Neuronal stem cell (in vitro differentiated cells): ENCODE results near the gene LHX2.

Experiments
- DNase-seq: peaks from one replicate; pipeline ENCODE4 v3.0.0-alpha.2; 2013; ENCODE audit warnings: low spot score
- H2AFZ ChIP-seq: one replicate; pipeline ENCODE4 v1.6.1; 2013; ENCODE audit warnings: mild to moderate bottlenecking, low read length, inconsistent platforms
- H2AK5ac ChIP-seq: 2 replicates; pipeline ENCODE4 v1.6.1; 2013; ENCODE audit warnings: low read depth, mild to moderate bottlenecking, inconsistent platforms, low read length, moderate library complexity, mixed read lengths
- H2BK120ac ChIP-seq: 2 replicates; pipeline ENCODE4 v1.6.1; 2013; ENCODE audit warnings: low read depth, mild to moderate bottlenecking, inconsistent platforms, low read length, moderate library complexity, mixed read lengths
- H2BK12ac ChIP-seq: one replicate; pipeline ENCODE4 v1.6.1; 2013; ENCODE audit warnings: low read length, inconsistent platforms
- H2BK15ac ChIP-seq: 2 replicates; pipeline ENCODE4 v1.6.1; 2013; ENCODE audit warnings: mild to moderate bottlenecking, low read length, inconsistent platforms, mixed read lengths
- H2BK5ac ChIP-seq: one replicate; pipeline ENCODE4 v1.6.1; 2013; ENCODE audit warnings: inconsistent platforms, mild to moderate bottlenecking, low read length, moderate library complexity
- H3K14ac ChIP-seq: one replicate; pipeline ENCODE4 v1.6.1; 2013; ENCODE audit warnings: low read length, inconsistent platforms
- H3K18ac ChIP-seq: 2 replicates; pipeline ENCODE4 v1.6.1; 2013; ENCODE audit warnings: low read length, inconsistent platforms
- H3K23ac ChIP-seq: 2 replicates; pipeline ENCODE4 v1.6.1; 2013; ENCODE audit warnings: low read depth, mild to moderate bottlenecking, mixed read lengths, low read length, inconsistent platforms; ENCODE audit not compliant: poor library complexity
- H3K27ac ChIP-seq: replicated peaks from 3 replicates; pipeline ENCODE4 v1.5.1; 2013; ENCODE audit warnings: low read length, inconsistent platforms
- H3K27me3 ChIP-seq, 3 experiments: 2 replicates each; pipeline ENCODE4 v1.6.1; 2013; ENCODE audit warnings: low read length in 3 of 3, mild to moderate bottlenecking in 2 of 3, inconsistent platforms in 1 of 3, low read depth in 1 of 3, mixed read lengths in 1 of 3, moderate library complexity in 1 of 3; ENCODE audit not compliant: control insufficient read depth in 3 of 3, insufficient read depth in 3 of 3
- H3K36me3 ChIP-seq, 2 donors: replicated peaks in 1 of 2; 2 replicates each; pipeline ENCODE4 v1.6.1; 2013; ENCODE audit warnings: low read length in 2 of 2; ENCODE audit not compliant: control insufficient read depth in 2 of 2, insufficient read depth in 2 of 2
- H3K4ac ChIP-seq: 2 replicates; pipeline ENCODE4 v1.6.1; 2013; ENCODE audit warnings: inconsistent platforms, mild to moderate bottlenecking, low read length, moderate library complexity
- H3K4me1 ChIP-seq, 2 donors: 1 replicate in 1 of 2; 2 replicates in 1 of 2; pipeline ENCODE4 v1.6.1; 2013; ENCODE audit warnings: low read length in 2 of 2, low read depth in 1 of 2; ENCODE audit not compliant: control insufficient read depth in 2 of 2, insufficient read depth in 1 of 2
- H3K4me2 ChIP-seq: one replicate; pipeline ENCODE4 v1.6.1; 2013; ENCODE audit warnings: mild to moderate bottlenecking, low read length, inconsistent platforms; ENCODE audit not compliant: insufficient read depth, poor library complexity, severe bottlenecking
- H3K4me3 ChIP-seq, 2 donors: 2 replicates each; pipeline ENCODE4 v1.5.1; 2013; ENCODE audit warnings: low read length in 2 of 2, mild to moderate bottlenecking in 2 of 2, inconsistent platforms in 1 of 2, moderate library complexity in 1 of 2
- H3K79me1 ChIP-seq: one replicate; pipeline ENCODE4 v1.6.1; 2013; ENCODE audit warnings: low read depth, mild to moderate bottlenecking, inconsistent platforms, low read length, moderate library complexity
- H3K9ac ChIP-seq: one replicate; pipeline ENCODE4 v1.6.1; 2013; ENCODE audit warnings: mild to moderate bottlenecking, low read depth, low read length, inconsistent platforms; ENCODE audit not compliant: poor library complexity
- H3K9me3 ChIP-seq, 2 donors: replicated peaks in 1 of 2; 2 replicates each; pipeline versions ENCODE3 to v1.6.1; 2013; ENCODE audit warnings: low read length in 2 of 2, mild to moderate bottlenecking in 2 of 2, inconsistent platforms in 1 of 2, low read depth in 1 of 2, mixed read lengths in 1 of 2, moderate library complexity in 1 of 2; ENCODE audit not compliant: control insufficient read depth in 2 of 2, insufficient read depth in 1 of 2
- H4K8ac ChIP-seq: one replicate; pipeline ENCODE4 v1.6.1; 2013; ENCODE audit warnings: low read depth, mild to moderate bottlenecking, inconsistent platforms, low read length, moderate library complexity
- H4K91ac ChIP-seq: one replicate; pipeline ENCODE4 v1.6.1; 2013; ENCODE audit warnings: low read length, low read depth, mild to moderate bottlenecking, inconsistent platforms; ENCODE audit not compliant: poor library complexity
- WGBS, 2 donors: extraction: QIAGEN DNeasy Blood & Tissue Kit; methylation state at CpG; one replicate each; pipeline ENCODE4 v1.1.7; 2013; ENCODE audit warnings: missing lambda C conversion rate in 2 of 2, mixed read lengths in 1 of 2; ENCODE audit not compliant: insufficient read length in 2 of 2, insufficient replicate concordance in 1 of 2; ENCODE audit errors: extremely low coverage in 2 of 2; 5-methylcytosine and 5-hydroxymethylcytosine counted together

LHX2 gene

DNA sequence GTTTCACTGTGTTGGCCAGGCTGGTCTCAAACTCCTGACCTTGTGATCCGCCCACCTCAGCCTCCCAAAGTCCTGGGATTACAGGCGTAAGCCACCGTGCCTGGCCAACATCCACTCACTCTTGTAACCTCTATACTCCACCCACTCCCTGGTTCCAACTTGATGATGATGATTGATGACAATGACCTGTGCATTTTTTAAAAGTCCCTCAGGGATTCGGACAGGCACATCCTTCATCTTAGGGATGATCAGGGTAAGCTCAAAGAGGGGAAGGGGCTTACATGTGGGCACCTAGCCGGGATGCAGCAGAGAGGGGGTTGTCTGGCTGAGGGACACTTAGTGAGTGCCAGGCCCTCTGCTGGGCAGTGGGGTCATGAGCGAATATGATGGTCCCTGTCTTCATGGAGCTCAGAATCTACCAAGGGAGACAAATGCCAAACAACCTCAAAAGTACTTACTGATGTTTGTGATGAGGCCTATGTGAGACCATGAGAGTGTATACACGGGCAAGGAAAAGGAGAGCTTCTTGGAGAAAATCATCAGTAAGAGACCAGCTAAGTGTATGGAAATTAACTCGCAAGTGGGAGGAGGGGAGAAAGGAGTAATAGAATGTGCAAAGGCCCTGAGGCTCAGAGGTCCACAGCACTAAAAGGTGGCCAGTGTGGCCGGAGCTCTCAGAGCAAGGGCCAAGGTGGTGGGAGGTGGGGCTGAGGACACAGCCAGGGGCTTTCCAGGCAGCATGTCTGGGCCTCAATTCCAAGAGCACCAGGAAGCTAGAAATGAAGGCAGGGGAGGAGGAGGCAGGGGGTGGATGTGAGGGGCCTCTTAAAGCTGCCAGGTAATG, 27.4 kb downstream of the LHX2 start:
- H3K27ac ChIP-seq: no peak overlapping the region
- H2AFZ ChIP-seq: no peak overlapping the region
- no peaks in the 10 kb centered on the region for H3K79me1 ChIP-seq
- H3K9me3 ChIP-seq: no peaks in the 10 kb centered on the region
- no peak overlapping the region for H4K91ac ChIP-seq
- H3K18ac ChIP-seq: no peak overlapping the region
- H3K36me3 ChIP-seq: no peaks in the 10 kb centered on the region
- H3K4me1 ChIP-seq: peaks cover 0 to 13% of the 10 kb centered on the region in 2 donors
- DNase-seq: no peak
- H2BK120ac ChIP-seq: no peak overlapping the region
- no peak overlapping the region for H3K14ac ChIP-seq
- H3K4me2 ChIP-seq: no peak overlapping the region
- no peak overlapping the region for H3K23ac ChIP-seq
- no peak overlapping the region for H2BK12ac ChIP-seq
- no CpG with 5 or more reads among the region's 9 CpGs for WGBS, 2 donors
- H2AK5ac ChIP-seq: no peak overlapping the region
- no peak overlapping the region for H3K9ac ChIP-seq
- H3K4ac ChIP-seq: no peak overlapping the region
- H3K4me3 ChIP-seq: no peak overlapping the region
- no peak overlapping the region for H4K8ac ChIP-seq
- H3K27me3 ChIP-seq: peaks cover 0 to 81% (median 0%) of the 10 kb centered on the region in 3 experiments
- H2BK5ac ChIP-seq: no peak overlapping the region
- no peak overlapping the region for H2BK15ac ChIP-seq

DNA sequence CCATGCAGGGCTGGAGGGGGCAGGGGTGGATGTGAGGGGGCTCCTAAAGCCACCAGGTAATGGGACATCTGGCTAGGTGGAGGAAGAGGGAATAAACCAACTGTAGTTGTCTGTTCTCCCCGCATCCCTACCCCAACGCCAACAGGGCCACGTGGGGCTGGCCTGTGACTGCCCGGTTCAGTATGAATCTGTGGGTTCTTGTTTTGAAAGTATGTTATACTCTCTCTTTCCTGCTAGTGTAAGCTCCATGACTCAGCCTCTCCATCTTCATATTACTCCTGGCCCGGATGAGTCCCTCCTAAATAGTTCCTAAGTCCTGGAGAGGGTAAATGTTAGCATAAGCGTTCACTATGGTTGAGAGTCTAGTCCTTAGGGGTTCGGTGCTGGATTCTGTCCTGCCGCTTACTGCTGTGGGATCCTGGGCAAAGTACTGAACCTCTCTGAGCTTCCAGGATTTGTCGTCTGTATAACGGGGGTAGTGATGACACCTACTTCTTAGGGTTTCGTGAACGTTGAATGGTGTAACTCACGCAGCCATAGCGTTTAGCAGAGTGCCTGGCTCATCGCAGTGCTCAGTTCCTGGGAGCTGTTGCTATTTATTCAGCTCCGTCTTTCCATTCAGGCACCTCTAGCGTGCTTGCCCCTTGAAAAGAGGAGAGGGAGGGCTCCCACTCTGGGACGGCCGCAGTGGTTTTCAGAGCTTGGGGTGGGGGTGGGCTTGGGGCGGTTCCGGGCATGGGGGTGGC, 28.8 kb downstream of the LHX2 start:
- H3K27me3 ChIP-seq: peaks cover 0 to 83% (median 0%) of the 10 kb centered on the region in 3 experiments
- no peak for DNase-seq
- H3K23ac ChIP-seq: no peak overlapping the region

DNA sequence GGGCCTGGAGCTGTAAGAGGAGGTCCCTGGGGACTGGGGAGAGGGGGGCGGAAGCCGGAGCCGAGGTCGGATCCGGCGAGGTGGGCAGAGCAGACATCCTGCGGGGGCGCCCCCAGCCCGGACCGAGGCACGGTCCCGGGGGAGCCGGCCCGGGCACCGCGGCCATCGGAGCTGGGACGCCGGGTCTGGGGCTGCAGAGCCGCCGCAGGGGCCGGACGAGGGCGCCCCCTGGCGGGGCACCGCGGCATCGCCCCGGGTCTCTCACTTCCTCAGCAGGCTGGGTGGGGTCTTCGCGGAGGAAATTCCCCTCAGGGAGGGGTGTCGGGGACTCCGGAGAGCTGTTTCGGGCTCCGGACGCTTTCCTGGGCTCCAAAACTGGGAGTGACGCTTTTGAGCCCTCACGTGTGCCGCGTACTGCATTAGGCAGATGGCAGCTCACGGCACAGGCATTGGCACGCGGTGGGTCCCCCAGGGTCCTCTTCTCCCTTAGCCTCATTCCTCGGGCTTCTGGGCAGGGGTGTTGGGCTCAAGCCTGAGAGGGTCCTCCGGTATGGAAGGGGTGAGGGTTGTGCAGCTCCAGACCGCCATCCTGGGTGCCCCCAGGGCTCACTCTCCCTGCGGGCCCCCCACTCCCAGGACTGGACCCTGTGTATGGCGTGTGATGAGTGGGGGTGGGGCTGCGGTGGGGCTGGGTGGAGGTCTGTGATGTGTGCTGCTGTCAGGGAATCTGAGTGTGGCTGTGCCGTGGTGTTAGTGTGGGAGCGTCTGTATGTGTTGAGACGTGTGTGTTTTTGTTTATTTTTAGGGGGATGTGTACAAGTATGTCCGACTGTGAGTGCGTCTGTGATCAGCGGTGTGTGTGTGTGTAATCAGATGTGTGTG, 29.6 kb downstream of the LHX2 start:
- DNase-seq: no peak
- Histone ChIP-seq H2BK120ac (no peak overlapping the region), H2AK5ac (peak overlapping the region; percentile 63), H2BK15ac (peak overlapping the region; percentile 73), H3K27me3 (peaks cover 0 to 86% (median 0%) of the 10 kb centered on the region in 3 experiments), H2AFZ (peak overlapping the region; percentile 66), H3K36me3 (no peaks in the 10 kb centered on the region), H3K79me1 (no peaks in the 10 kb centered on the region), H2BK5ac (peak overlapping the region; percentile 20), H3K9me3 (no peaks in the 10 kb centered on the region), H3K14ac (no peak overlapping the region), H2BK12ac (peak overlapping the region; percentile 84), H3K4me2 (peak overlapping the region; percentile 72), H3K27ac (no peak overlapping the region), H3K9ac (peak overlapping the region; percentile 67), H4K8ac (no peak overlapping the region), H3K18ac (peak overlapping the region; percentile 92), H3K4me3 (peak overlapping the region in 1 of 2 donors; percentile 73), H3K4ac (peak overlapping the region; percentile 39), H3K23ac (no peak overlapping the region), H4K91ac (peak overlapping the region; percentile 83), H3K4me1 (peaks cover 0 to 14% of the 10 kb centered on the region in 2 donors)
- WGBS, 2 donors: 100% methylated on average over 4 of the region's 55 CpGs; no CpG with 5 or more reads in 1 of the 2 donors

More for the DNA sequence above, 28.8 kb downstream of the LHX2 start:
- no peak overlapping the region for H3K27ac ChIP-seq
- H3K18ac ChIP-seq: peak overlapping the region; percentile 81
- no peaks in the 10 kb centered on the region for H3K9me3 ChIP-seq
- H2BK15ac ChIP-seq: no peak overlapping the region
- H3K79me1 ChIP-seq: no peaks in the 10 kb centered on the region
- no peak overlapping the region for H4K8ac ChIP-seq
- peaks cover 0 to 12% of the 10 kb centered on the region in 2 donors for H3K4me1 ChIP-seq
- peak overlapping the region; percentile 69 for H3K4me2 ChIP-seq
- no peak overlapping the region for H2BK12ac ChIP-seq
- H3K9ac ChIP-seq: peak overlapping the region; percentile 9
- no peaks in the 10 kb centered on the region for H3K36me3 ChIP-seq
- no CpG with 5 or more reads among the region's 21 CpGs for WGBS, 2 donors
- H2BK5ac ChIP-seq: peak overlapping the region; percentile 20
- H4K91ac ChIP-seq: no peak overlapping the region
- no peak overlapping the region for H2AK5ac ChIP-seq
- H2AFZ ChIP-seq: peak overlapping the region; percentile 66
- no peak overlapping the region for H3K4ac ChIP-seq
- no peak overlapping the region for H3K14ac ChIP-seq
- peak overlapping the region in 1 of 2 donors; percentile 73 for H3K4me3 ChIP-seq
- H2BK120ac ChIP-seq: no peak overlapping the region
